ENCODE data around the gene FAR2.

DNA sequence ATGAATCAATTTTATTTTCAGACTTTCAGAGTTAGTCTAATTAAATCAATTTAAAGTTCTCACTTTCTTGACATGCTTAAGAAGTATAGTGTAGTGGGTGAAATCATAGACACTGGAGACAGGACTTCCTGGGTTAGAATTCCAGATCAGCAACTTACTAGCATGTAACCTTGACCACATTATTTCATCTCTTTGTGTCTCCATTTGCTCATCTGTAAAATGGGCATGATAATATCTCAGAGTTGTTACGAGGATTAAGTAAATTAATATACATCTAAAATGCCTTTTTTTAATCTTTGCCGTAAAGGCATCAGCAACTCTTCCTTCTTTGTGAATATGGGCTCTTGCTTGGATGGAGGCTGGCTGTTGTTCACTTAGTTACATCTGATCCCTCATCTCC, 233.2 kb downstream of the FAR2 start:
- TF ChIP-seq, protein P1, sequence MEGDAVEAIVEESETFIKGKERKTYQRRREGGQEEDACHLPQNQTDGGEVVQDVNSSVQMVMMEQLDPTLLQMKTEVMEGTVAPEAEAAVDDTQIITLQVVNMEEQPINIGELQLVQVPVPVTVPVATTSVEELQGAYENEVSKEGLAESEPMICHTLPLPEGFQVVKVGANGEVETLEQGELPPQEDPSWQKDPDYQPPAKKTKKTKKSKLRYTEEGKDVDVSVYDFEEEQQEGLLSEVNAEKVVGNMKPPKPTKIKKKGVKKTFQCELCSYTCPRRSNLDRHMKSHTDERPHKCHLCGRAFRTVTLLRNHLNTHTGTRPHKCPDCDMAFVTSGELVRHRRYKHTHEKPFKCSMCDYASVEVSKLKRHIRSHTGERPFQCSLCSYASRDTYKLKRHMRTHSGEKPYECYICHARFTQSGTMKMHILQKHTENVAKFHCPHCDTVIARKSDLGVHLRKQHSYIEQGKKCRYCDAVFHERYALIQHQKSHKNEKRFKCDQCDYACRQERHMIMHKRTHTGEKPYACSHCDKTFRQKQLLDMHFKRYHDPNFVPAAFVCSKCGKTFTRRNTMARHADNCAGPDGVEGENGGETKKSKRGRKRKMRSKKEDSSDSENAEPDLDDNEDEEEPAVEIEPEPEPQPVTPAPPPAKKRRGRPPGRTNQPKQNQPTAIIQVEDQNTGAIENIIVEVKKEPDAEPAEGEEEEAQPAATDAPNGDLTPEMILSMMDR (conservative IDR thresholded peaks at IDR 0.05) = no peak
- TF ChIP-seq ZFX (IDR thresholded peaks at IDR 0.05) = no peak
